HL-60/S4 (cell line): ENCODE results near the gene BCAS3.

Experiments
- in situ Hi-C: fragments of 300-500 bp; cut with MboI; formaldehyde crosslinking; loops from 2 replicates; pipeline ENCODE4 v1.14.3; 2022; ENCODE audit warnings: low sequenced_read_pairs

Gene BCAS3

GRCh38 chr17:61174310-61174709, 496.7 kb downstream of the BCAS3 start:
- in situ Hi-C loops, result no loop called here

DNA sequence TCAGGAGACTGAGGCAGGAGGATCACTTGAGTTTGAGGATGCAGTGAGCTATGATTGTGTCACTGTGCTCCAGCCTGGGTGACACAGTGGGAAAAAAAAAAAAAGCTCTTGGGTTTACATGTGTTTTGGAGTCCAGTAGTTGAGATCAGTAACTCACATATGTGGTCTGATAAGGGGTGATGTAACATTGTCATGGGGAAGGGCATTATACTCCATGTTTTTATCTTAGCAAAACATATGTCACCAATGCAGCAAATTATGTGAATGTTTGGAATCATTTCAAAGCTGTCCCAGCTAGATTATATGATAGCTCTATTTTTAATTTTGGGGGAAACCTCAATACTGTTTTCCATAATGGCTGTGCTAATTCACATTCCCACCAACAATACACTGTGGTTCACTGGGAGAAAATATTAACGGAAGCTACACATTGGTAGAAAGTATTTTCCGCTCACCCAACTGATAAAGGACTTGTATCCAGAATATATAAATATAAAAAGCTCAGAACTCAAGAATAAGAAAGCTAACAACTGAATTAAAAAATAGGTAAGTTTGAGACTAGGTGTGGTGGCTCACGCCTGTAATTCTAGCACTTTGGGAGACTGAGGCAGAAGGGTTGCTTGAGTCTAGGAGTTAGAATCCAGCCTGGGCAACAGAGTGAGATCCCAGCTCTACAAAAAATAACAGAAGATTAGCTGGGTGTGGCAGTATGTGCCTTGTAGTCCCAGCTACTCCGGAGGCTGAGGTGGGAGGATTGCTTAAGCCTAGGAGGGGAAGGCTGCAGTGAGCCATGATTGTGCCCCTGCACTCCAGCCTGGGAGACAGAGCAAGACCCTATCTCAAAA, 497.9 kb downstream of the BCAS3 start:
- in situ Hi-C loops, result no loop called here

DNA sequence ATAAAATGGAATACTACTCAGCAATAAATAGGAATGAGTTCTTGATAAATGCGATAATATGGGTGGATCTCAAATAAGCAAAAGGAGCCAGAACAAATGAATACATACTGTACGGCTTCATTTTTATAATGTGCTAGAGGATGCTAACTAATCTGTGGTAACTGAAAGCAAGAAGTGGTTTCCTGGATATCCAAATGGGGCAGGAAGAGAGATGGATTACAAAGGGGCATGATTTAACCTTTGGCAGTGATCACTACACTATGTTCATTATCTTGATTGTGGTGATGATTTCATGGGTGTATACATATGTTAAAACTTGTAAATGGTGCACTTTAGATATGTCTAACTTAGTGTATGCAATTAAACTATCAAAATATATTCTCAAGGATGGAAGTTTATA, 499.7 kb downstream of the BCAS3 start:
- in situ Hi-C loops, result no loop called here

- in situ Hi-C loops, result no loop called here
These were observed 500.6 kb downstream of the BCAS3 start for GRCh38 chr17:61178284-61178683.

- in situ Hi-C loops, result no loop called here
These were observed 501.7 kb downstream of the BCAS3 start for GRCh38 chr17:61179380-61179806.

DNA sequence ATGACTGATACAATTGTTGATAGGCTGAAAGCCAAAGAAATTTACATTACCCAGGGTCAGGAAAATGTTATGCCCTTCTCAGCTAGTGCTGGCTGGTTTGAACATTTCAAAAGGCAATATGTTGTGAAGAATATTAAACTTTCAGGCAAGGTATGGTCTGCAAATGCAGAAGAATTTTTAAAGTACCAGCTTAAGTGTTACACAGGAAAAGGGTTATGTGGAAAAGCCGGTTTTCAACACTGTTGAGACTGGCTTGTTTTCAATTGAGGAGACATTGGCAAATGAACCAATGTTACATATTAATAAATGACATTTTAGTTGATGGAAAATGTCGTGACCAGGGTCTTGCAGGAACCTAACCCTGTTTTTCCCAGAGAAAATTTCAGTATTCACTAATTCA, 506.1 kb downstream of the BCAS3 start:
- in situ Hi-C loops, result no loop called here

DNA sequence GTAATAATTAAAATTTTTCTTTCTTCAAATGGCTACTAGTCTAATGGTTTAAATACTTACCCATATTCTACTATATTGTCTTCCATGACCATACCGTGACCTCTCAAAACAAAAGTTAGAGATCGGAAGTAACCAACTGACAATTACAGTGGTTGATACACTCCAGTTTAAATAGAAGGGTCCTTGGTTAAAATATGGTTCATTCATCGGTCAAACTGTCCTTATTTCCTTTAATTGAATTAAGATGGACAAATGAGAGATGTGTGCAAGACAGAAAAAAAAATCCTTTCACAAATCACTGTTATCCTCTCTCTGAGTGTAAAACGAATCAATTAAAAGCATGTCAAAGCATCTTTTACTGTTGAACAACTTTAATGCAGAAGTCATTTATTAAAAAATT, 507.7 kb downstream of the BCAS3 start:
- in situ Hi-C loops, result no loop called here

DNA sequence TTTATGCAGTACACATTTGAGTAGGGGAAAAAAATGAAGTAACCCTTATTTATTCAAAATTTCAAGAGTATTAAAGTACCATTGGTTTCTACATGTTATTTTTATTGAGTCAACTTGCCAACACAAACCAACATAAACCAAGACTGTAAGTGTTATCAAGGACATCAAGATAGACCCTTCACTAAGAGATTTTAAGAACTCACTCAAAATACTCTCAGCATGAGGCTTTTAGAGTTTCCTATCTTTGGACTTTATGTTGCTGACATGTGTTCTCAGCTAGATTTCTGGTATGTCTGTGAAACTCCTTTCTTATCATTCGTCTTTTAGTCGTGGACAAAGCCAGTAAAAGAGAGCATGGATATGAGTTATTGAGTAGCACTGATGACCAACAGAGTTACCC, 509.4 kb downstream of the BCAS3 start:
- in situ Hi-C loops, result no loop called here

- in situ Hi-C loops, result no loop called here
These were observed 510.4 kb downstream of the BCAS3 start for GRCh38 chr17:61188081-61188480.

GRCh38 chr17:61189968-61190367, 512.3 kb downstream of the BCAS3 start:
- in situ Hi-C loops, result no loop called here

- in situ Hi-C loops, result no loop called here
These were observed 518.7 kb downstream of the BCAS3 start for GRCh38 chr17:61196302-61196704.

DNA sequence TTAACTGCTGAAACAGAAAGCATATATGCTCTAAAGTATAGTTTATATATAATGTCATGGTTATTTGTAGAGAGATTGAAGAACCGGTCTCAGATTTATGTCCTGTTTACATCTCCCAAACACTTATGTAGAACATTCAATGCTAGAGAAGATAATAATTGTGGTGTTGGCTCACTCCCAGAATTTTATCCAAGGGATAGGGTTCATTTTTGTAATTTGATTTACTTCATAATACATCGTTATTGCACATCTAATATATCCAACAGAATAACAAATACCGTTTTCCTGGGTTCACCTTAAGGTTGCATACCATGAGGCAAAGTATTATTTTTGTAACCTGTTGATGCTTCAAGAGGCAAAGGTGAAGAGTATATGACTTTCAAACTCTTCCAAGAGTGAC, 519.1 kb downstream of the BCAS3 start:
- in situ Hi-C loops, result no loop called here

DNA sequence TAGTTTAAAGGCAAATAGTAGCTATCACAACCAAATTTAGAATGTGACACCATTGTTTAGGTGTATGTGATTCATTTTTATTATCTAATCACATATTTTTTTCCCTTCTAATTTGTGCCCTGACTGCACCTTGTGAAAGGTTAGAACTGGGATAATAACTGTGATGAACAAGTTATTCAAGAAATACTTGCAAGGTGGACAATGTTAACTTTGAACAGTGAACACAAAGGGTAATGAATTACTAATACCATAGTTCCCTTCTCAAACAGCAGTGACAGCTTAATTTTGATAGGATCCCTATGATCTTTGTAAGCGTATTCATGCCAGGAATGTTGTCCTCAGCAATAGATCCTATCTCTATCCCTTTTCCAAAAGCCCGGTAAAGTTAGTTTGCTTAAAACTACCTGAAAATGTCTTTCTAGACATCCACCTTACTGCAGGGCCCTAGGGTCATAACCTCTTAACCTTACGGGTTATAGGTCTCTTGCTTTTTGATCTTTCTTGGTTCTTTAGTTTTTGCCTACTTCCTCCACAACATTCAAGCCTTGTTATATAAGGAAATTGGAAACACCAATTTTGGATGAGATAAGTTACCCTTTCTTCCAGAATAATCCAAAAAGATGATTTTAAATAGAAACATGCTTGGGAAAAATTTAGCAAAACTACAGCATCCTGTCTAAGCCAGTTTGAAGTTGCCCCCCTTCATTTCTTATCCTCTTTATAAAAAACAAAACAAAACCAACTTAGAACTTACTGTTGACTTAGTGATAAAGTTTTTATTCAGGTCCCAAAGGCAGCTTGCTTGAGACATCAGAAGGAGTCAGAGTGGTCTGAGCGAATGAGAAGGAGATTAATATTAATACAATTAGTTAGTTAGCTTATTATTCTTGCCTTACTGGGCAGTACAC, 522.0 kb downstream of the BCAS3 start:
- in situ Hi-C loops, result no loop called here

GRCh38 chr17:61200339-61200715, 522.7 kb downstream of the BCAS3 start:
- in situ Hi-C loops, result no loop called here

- in situ Hi-C loops, result no loop called here
These were observed 523.6 kb downstream of the BCAS3 start for GRCh38 chr17:61201211-61201610.

- in situ Hi-C loops, result no loop called here
These were observed 524.9 kb downstream of the BCAS3 start for GRCh38 chr17:61202564-61202963.

DNA sequence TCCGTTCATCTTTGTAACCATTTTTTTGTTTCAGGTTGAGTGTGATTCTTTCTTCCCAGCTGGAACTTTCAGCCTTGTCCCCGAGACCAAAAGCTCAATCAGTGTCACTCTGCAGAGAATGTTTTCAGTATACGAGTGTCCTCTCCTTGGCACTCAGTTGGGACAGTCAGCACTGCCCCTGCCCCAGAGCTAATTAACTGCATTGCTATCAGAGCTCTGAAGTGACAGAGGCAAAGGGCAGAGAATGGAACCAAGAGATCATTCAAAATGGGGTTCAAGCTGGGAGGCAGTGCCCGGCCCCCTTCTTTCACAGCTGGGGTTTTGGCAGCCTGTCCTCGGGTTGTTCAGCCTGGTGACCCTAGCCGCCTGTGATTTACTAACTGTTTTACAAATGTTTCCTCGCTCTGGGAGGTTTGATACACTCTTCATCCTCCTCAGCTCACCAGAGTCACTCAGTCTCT, 526.0 kb downstream of the BCAS3 start:
- in situ Hi-C loops, result no loop called here

GRCh38 chr17:61204456-61204855, 526.8 kb downstream of the BCAS3 start:
- in situ Hi-C loops, result no loop called here

GRCh38 chr17:61205401-61205800, 527.8 kb downstream of the BCAS3 start:
- in situ Hi-C loops, result no loop called here

- in situ Hi-C loops, result no loop called here
These were observed 528.3 kb downstream of the BCAS3 start for GRCh38 chr17:61205931-61206330.

GRCh38 chr17:61206922-61207321, 529.3 kb downstream of the BCAS3 start:
- in situ Hi-C loops, result no loop called here
